ENCODE results near the gene ISL2.
"Not testable (repeated sequence)": the region's sequence is repeated elsewhere in the genome, so short reads cannot be mapped to it uniquely, and the experiment has no call there.

ISL2 gene

DNA sequence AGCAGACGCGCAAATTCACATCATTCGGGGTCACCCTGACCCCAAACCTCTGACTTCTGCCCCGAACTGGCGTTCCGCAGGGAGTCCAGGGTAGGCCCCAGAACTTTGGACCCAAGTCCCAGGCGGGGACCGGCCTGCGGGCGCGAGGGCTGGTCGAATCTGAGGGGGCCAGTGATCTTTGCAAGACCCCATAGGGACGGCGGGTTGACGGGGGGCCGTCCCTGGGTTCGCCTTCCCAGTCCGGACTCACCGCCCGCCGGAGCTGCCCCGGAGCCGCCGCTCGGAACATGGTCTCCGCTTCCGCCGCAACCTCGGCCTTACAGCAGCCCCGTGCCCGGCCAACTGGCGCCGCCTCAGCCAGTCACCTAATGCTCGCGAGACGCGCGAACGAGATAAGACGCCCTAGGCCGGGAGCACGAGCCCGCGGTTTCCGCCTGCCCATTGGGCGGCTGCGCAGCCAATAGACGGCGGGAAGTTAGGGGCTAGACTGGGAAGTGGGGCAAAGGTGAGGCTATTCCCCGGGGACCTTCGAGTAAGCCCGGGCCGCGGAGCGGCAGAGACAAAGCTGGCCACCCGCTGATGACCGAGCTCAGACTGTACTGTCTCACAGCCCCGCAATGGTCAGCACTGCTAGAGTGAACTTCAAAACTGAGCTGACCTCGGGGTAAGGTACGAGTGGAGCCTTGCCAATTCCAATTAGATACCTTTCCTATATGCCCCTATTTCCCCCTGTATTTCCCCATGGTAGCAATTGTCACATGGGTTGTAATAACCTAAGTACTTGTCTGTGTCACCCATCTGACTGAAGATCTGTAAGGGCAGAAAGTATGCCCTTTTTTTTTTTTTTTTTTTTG is 25.2 kb upstream of the ISL2 start, which contains the start of gene ETFA:
Gene ETFA, minus strand, starts transcription at position 370 of the 854 bp plus-strand sequence. Its CDS starts 81 bp downstream, at position 289.
- Histone ChIP-seq H3K9me3 (ENCODE audit: insufficient read depth, low read depth, low read length) (no peaks in the 10 kb centered on the region), H3K4me3 (ENCODE audit: low read length, poor library complexity, severe bottlenecking) (peak within 1 kb of the TSS; percentile 97), H3K4me2 (ENCODE audit: low read depth, low read length, poor library complexity, severe bottlenecking) (peak within 1 kb of the TSS; percentile 98), H3F3A (ENCODE audit: low read depth) (0 out of 2 replicates have a peak, but pooled peaks cover 2% of the 10 kb centered on the region), H4K20me1 (ENCODE audit: insufficient read depth, low read length, poor library complexity, severe bottlenecking) (peaks cover 41% of the 10 kb centered on the region), H2AFZ (ENCODE audit: low read length) (peak within 1 kb of the TSS; percentile 98), H3K4me1 (ENCODE audit: insufficient read depth, low read length, poor library complexity, severe bottlenecking) (peaks cover 49% of the 10 kb centered on the region), H3K79me2 (ENCODE audit: insufficient read depth, low read length) (peaks cover 49% of the 10 kb centered on the region), H3K36me3 (ENCODE audit: insufficient read depth, low read length) (no peaks in the 10 kb centered on the region), H3K27me3 (ENCODE audit: insufficient read depth, low read length, poor library complexity, severe bottlenecking) (no peaks in the 10 kb centered on the region), H3K9me2 (replicated peaks; ENCODE audit: low read depth, low read length) (no peaks in the 10 kb centered on the region), H3K9ac (ENCODE audit: low read depth, low read length, poor library complexity, severe bottlenecking) (peak within 1 kb of the TSS; percentile 96)
- no peak for TF ChIP-seq EZH2phosphoT487 (IDR thresholded peaks at IDR 0.05; ENCODE audit: borderline replicate concordance)
- TF ChIP-seq, protein P1, sequence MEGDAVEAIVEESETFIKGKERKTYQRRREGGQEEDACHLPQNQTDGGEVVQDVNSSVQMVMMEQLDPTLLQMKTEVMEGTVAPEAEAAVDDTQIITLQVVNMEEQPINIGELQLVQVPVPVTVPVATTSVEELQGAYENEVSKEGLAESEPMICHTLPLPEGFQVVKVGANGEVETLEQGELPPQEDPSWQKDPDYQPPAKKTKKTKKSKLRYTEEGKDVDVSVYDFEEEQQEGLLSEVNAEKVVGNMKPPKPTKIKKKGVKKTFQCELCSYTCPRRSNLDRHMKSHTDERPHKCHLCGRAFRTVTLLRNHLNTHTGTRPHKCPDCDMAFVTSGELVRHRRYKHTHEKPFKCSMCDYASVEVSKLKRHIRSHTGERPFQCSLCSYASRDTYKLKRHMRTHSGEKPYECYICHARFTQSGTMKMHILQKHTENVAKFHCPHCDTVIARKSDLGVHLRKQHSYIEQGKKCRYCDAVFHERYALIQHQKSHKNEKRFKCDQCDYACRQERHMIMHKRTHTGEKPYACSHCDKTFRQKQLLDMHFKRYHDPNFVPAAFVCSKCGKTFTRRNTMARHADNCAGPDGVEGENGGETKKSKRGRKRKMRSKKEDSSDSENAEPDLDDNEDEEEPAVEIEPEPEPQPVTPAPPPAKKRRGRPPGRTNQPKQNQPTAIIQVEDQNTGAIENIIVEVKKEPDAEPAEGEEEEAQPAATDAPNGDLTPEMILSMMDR (conservative IDR thresholded peaks at IDR 0.05; ENCODE audit: low read length) = no peak

DNA sequence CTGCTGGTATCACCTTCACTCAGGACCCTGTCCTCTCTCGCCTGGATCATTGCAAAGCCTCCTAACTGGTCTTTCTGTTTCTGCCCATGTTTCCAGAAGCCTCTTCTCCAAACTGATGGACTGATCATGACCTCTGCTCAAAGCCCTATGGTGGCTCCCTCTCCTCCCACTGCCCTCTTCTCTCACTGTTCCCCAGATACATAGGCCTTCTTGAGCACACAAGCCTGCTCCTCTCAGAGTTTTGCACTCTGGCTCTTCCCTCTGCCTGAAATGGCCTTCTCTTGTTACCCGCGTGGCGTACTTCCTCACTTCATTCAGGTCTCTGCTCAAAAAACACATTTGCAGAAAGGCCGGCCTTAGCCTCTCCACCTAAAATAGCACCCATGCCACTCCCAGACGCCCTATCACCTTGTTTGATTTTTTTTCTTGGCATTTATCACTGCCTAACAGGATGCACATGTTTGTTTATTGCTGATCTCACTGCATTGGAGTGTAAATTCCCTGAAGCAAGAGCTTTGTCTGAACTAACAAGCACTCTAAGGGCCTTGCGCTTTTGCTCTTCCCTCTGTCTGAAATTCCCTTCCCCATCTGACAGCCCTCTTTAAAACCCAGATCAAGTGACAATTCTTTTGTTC is 23.9 kb upstream of the ISL2 start:
- Histone ChIP-seq H3K27me3 (ENCODE audit: insufficient read depth, low read length, poor library complexity, severe bottlenecking) (no peaks in the 10 kb centered on the region), H2AFZ (ENCODE audit: low read length) (0 out of 2 replicates have a peak overlapping the region, but pooled peaks have one; percentile 39), H4K20me1 (ENCODE audit: insufficient read depth, low read length, poor library complexity, severe bottlenecking) (peaks cover 27% of the 10 kb centered on the region), H3K4me2 (ENCODE audit: low read depth, low read length, poor library complexity, severe bottlenecking) (no peak overlapping the region), H3F3A (ENCODE audit: low read depth) (no peaks in the 10 kb centered on the region), H3K36me3 (ENCODE audit: insufficient read depth, low read length) (no peaks in the 10 kb centered on the region), H3K4me1 (ENCODE audit: insufficient read depth, low read length, poor library complexity, severe bottlenecking) (peaks cover 37% of the 10 kb centered on the region), H3K9ac (ENCODE audit: low read depth, low read length, poor library complexity, severe bottlenecking) (no peak overlapping the region), H3K9me2 (replicated peaks; ENCODE audit: low read depth, low read length) (no peaks in the 10 kb centered on the region), H3K4me3 (ENCODE audit: low read length, poor library complexity, severe bottlenecking) (peak overlapping the region; percentile 0), H3K9me3 (ENCODE audit: insufficient read depth, low read depth, low read length) (no peaks in the 10 kb centered on the region), H3K79me2 (ENCODE audit: insufficient read depth, low read length) (peaks cover 36% of the 10 kb centered on the region)
- no peak for TF ChIP-seq EZH2phosphoT487 (IDR thresholded peaks at IDR 0.05; ENCODE audit: borderline replicate concordance)
- TF ChIP-seq, protein P1 (conservative IDR thresholded peaks at IDR 0.05; ENCODE audit: low read length) = no peak

DNA sequence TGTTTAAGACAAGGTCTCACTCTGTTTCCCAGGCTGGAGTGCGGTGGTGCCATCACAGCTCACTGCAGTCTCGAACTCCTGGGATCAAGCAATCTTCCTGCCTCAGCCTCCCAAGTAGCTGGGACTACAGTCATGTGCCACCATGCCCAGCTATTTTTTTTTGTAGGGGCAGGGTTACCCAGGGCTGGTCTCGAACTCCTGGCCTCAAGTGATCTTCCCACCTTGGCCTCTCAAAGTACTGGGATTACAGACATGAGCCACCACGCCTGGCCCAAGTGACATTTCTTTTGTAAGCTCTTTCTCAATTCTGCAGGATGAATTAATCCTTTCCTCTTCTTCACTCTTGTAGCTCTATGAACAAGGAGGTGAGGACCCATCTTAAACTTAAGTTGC is 23.4 kb upstream of the ISL2 start:
- H3K4me2 ChIP-seq (ENCODE audit: low read depth, low read length, poor library complexity, severe bottlenecking); H3K4me3 ChIP-seq (ENCODE audit: low read length, poor library complexity, severe bottlenecking): not testable (repeated sequence)
- peaks cover 31% of the 10 kb centered on the region for H3K4me1 ChIP-seq (ENCODE audit: insufficient read depth, low read length, poor library complexity, severe bottlenecking)

More for the DNA sequence above, 23.4 kb upstream of the ISL2 start:
- Histone ChIP-seq H3K79me2 (ENCODE audit: insufficient read depth, low read length) (peaks cover 31% of the 10 kb centered on the region), H2AFZ (ENCODE audit: low read length) (0 out of 2 replicates have a peak overlapping the region, but pooled peaks have one; percentile 39), H4K20me1 (ENCODE audit: insufficient read depth, low read length, poor library complexity, severe bottlenecking) (peaks cover 22% of the 10 kb centered on the region)
- H3K36me3 ChIP-seq (ENCODE audit: insufficient read depth, low read length); H3K9ac ChIP-seq (ENCODE audit: low read depth, low read length, poor library complexity, severe bottlenecking); H3F3A ChIP-seq (ENCODE audit: low read depth); H3K9me2 ChIP-seq (replicated peaks; ENCODE audit: low read depth, low read length); H3K9me3 ChIP-seq (ENCODE audit: insufficient read depth, low read depth, low read length); H3K27me3 ChIP-seq (ENCODE audit: insufficient read depth, low read length, poor library complexity, severe bottlenecking): not testable (repeated sequence)
